Endothelial cell of umbilical vein (primary cell): ENCODE results near the gene NOLC1. TPM values are rescaled to one million over a fixed set of nuclear protein-coding genes. Genes with fewer than 3 reads are reported as not detected.

Experiments
- BruUV-seq: library from RNA; stranded (reverse); fragments of 400-500 nt; replicated peaks from 2 replicates; lab custom pipeline; 2021; lab: Mats Ljungman, UMichigan
- CTCF ChIA-PET: fragments of 300-600, 350-600 bp; sonication (Branson Sonifier 250); formaldehyde crosslinking; loops from one replicate; lab custom pipeline; 2021; ENCODE audit warnings: antibody characterized with exemption, inconsistent platforms; lab: Charles Lee
- POLR2A ChIA-PET: fragments of 300-600, 350-600 bp; sonication (Branson Sonifier 250); formaldehyde crosslinking; loops from one replicate; lab custom pipeline; 2021; ENCODE audit warnings: antibody characterized with exemption, inconsistent platforms; lab: Charles Lee
- DNase-seq: peaks from one replicate; pipeline ENCODE4 v3.0.0-alpha.2; 2011; ENCODE audit warnings: low read depth, low spot score
- FAIRE-seq: peaks from 2 replicates; lab custom pipeline; 2011; peaks lifted over from hg19 to GRCh38; lab: Jason Lieb, UNC
- H2AFZ ChIP-seq: 2 replicates; pipeline ENCODE4 v1.6.0; 2012; ENCODE audit warnings: low read depth, low read length, control low read depth, inconsistent platforms
- H3K27ac ChIP-seq: 2 replicates; pipeline ENCODE4 v1.5.1; 2011; ENCODE audit warnings: low read depth, mild to moderate bottlenecking, control low read depth, low read length, moderate library complexity; ENCODE audit not compliant: insufficient read depth
- H3K27me3 ChIP-seq, 2 experiments: 2 replicates each; pipeline versions ENCODE4 v1.6.0 to v1.6.1; 2011; ENCODE audit warnings: low read length in 2 of 2, mixed read lengths in 1 of 2; ENCODE audit not compliant: control insufficient read depth in 2 of 2, insufficient read depth in 2 of 2
- H3K36me3 ChIP-seq, 2 experiments: 2 replicates in 1 of 2; 3 replicates in 1 of 2; pipeline ENCODE4 v1.5.1; 2011; ENCODE audit warnings: low read length in 2 of 2, mild to moderate bottlenecking in 1 of 2, moderate library complexity in 1 of 2; ENCODE audit not compliant: control insufficient read depth in 2 of 2, insufficient read depth in 2 of 2; ENCODE audit errors: extremely low read depth in 1 of 2
- H3K4me1 ChIP-seq: 3 replicates; pipeline ENCODE4 v1.5.1; 2011; ENCODE audit warnings: mild to moderate bottlenecking, low read length; ENCODE audit not compliant: control insufficient read depth, insufficient read depth; ENCODE audit errors: extremely low read depth
- H3K4me2 ChIP-seq: 2 replicates; pipeline ENCODE4 v1.6.1; 2011; ENCODE audit warnings: low read length, control low read depth, mixed read lengths; ENCODE audit not compliant: insufficient read depth
- H3K4me3 ChIP-seq, 3 experiments: fragments of 200-600 bp in 1 of 3; sonication (generic), shearing (Covaris generic) in 1 of 3; replicated peaks in 1 of 3; 2 replicates each; pipeline ENCODE4 v1.5.1; 2011 to 2016; ENCODE audit warnings: control low read depth in 3 of 3, low read length in 3 of 3, mild to moderate bottlenecking in 2 of 3, inconsistent platforms in 1 of 3, low read depth in 1 of 3, moderate library complexity in 1 of 3; ENCODE audit not compliant: insufficient read depth in 1 of 3
- H3K79me2 ChIP-seq: 2 replicates; pipeline ENCODE4 v1.6.0; 2012; ENCODE audit warnings: low read length, inconsistent platforms; ENCODE audit not compliant: control insufficient read depth, insufficient read depth
- H3K9ac ChIP-seq: replicated peaks from 2 replicates; pipeline ENCODE3; 2011; ENCODE audit warnings: low read length, control low read depth; ENCODE audit not compliant: insufficient read depth; ENCODE audit errors: extremely low read depth
- H3K9me1 ChIP-seq: replicated peaks from 3 replicates; pipeline ENCODE4 v1.6.0; 2011; ENCODE audit warnings: mild to moderate bottlenecking, low read length; ENCODE audit not compliant: control insufficient read depth, insufficient read depth; ENCODE audit errors: extremely low read depth
- H3K9me3 ChIP-seq: replicated peaks from 2 replicates; pipeline ENCODE4 v1.5.1; 2012; ENCODE audit warnings: low read length, inconsistent platforms; ENCODE audit not compliant: control insufficient read depth, insufficient read depth
- H4K20me1 ChIP-seq: replicated peaks from 2 replicates; pipeline ENCODE3; 2011; ENCODE audit warnings: mild to moderate bottlenecking, low read length; ENCODE audit not compliant: control insufficient read depth, insufficient read depth; ENCODE audit errors: extremely low read depth
- EZH2 ChIP-seq: IDR thresholded peaks from 2 replicates; pipeline ENCODE4 v1.6.1; 2012; ENCODE audit warnings: borderline replicate concordance, low read depth, mild to moderate bottlenecking, moderate library complexity, low read length, inconsistent platforms; ENCODE audit not compliant: severe bottlenecking
- FOS ChIP-seq: IDR thresholded peaks from 2 replicates; pipeline ENCODE4 v1.6.1; 2011; ENCODE audit warnings: mild to moderate bottlenecking, low read length, moderate library complexity, borderline replicate concordance; ENCODE audit not compliant: insufficient read depth
- GATA2 ChIP-seq: IDR thresholded peaks from 2 replicates; pipeline ENCODE4 v1.7.0; 2011; ENCODE audit warnings: low read depth, mild to moderate bottlenecking, moderate library complexity, mixed read lengths, low read length; ENCODE audit not compliant: insufficient read length, insufficient read depth
- JUN ChIP-seq: IDR thresholded peaks from 2 replicates; pipeline ENCODE4 v1.6.1; 2011; ENCODE audit warnings: borderline replicate concordance, low read depth; ENCODE audit not compliant: insufficient read length, insufficient read depth
- MYC ChIP-seq: IDR thresholded peaks from one replicate; pipeline ENCODE4 v1.6.1; 2011; ENCODE audit warnings: mild to moderate bottlenecking, low read depth, low read length
- POLR2A ChIP-seq: IDR thresholded peaks from 2 replicates; pipeline ENCODE4 v1.6.1; 2012; ENCODE audit warnings: low read depth, mild to moderate bottlenecking, control low read depth, low read length
- POLR2AphosphoS5 ChIP-seq: IDR thresholded peaks from 2 replicates; pipeline ENCODE4 v1.6.1; 2012; ENCODE audit warnings: low read depth, mild to moderate bottlenecking, control low read depth, low read length, moderate library complexity; ENCODE audit not compliant: insufficient read depth
- dilution Hi-C: fragments of 300-500 bp; cut with MboI; formaldehyde crosslinking; loops from one replicate; pipeline ENCODE4 v1.15.0; 2019; ENCODE audit warnings: low sequenced_read_pairs; ENCODE audit not compliant: extremely low pct_ligation_motif_present
- intact Hi-C: fragments of 100-400 bp; cut with micrococcal nuclease; formaldehyde crosslinking; loops from one replicate; pipeline ENCODE4 v1.10.0; 2022
- polyA plus RNA-seq, 4 experiments: library from polyadenylated mRNA; depleted of rRNA in 3 of 4; stranded (reverse) in 3 of 4; unstranded in 1 of 4; fragments of >200 nt; gene quantifications; 2 replicates each; pipeline versions ENCODE4 v1.2.1 to v1.2.3, GENCODE V29; 2011 to 2012; ENCODE audit warnings: missing spikeins in 1 of 4
- total RNA-seq: library from RNA; stranded (reverse); gene quantifications from 2 replicates; pipeline ENCODE4 v1.2.3, GENCODE V29; 2021
- TF ChIP-seq, protein P1 (sequence below): IDR thresholded peaks from 2 replicates; pipeline ENCODE4 v1.6.1; 2011; ENCODE audit not compliant: insufficient read depth, insufficient read length
- TF ChIP-seq, protein P2 (sequence below), 2 donors: IDR thresholded peaks; 1 replicate in 1 of 2; 2 replicates in 1 of 2; pipeline ENCODE4 v1.5.1; 2011; ENCODE audit warnings: low read length in 2 of 2, mild to moderate bottlenecking in 2 of 2, moderate library complexity in 2 of 2, control low read depth in 1 of 2, inconsistent platforms in 1 of 2, low read depth in 1 of 2; ENCODE audit not compliant: insufficient read depth in 1 of 2; ENCODE audit errors: extremely low read depth in 1 of 2

Gene NOLC1
- total and polyA plus RNA-seq, 2 donors (not counting 3 experiments of a cell fraction or from before 2014, with no cell fraction given): 32.1 to 73.1 TPM

DNA sequence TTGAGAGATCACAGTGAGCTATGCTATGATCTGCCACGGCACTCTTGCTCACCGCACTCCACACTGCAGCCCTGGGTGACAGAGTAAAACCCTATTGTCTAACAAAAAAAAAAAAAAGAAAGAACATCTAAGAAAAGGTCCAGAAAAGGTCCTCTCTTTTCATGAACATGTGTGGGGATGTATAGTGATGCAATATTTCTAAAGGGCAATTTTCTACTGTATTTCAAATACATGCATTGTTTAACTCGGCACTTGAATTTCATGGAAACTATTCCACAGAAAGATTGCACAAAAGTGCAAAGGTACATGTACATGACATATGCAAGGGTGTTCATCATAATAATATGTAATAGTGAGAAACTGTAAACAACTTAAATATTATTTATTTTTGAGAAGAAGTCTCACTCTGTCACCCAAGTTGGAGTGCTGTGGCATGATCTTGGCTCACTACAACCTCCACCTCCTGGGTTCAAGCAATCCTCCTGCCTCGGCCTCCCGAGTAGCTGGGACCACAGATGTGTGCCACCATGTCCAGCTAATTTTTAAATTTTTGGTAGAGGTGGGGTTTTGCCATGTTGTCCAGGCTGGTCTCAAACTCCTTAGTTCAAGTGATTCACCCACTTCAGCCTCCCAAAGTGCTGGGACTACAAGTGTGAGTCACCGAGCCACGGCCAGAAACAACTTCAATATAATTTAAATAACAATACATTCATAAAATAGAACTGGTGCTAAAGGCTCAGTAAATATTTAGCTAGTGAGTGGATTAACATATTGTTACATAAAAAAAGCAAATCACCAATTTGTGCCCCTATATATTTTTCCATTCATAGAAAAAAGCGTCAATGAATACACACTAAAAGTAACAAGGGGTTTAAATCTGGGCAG is 20.7 kb upstream of the NOLC1 start:
- DNase-seq: no peak
- ChIA-PET POLR2A (no interaction called here), CTCF (interaction anchor here (0.9 to 1.9 kb wide), 4 partner anchors 8 to 220 kb away, joined by 3 to 10 read pairs (median 4); no protein-coding TSS in a partner anchor)
- Histone ChIP-seq H3K9me1 (no peaks in the 10 kb centered on the region), H2AFZ (no peak overlapping the region), H3K9ac (no peak overlapping the region), H3K4me2 (no peak overlapping the region), H3K4me1 (peaks cover 20% of the 10 kb centered on the region), H3K36me3 (no peaks in the 10 kb centered on the region), H3K9me3 (no peaks in the 10 kb centered on the region), H3K79me2 (peaks cover 36% of the 10 kb centered on the region), H3K27ac (no peak overlapping the region), H3K27me3 (no peaks in the 10 kb centered on the region), H4K20me1 (peaks cover 2% of the 10 kb centered on the region), H3K4me3 (no peak overlapping the region)
- TF ChIP-seq FOS (peak; percentile 66), EZH2 (no peak)
- dilution Hi-C loops: no loop called here
- FAIRE-seq: no peak
- no TSS peak for BruUV-seq
- intact Hi-C loops: loop anchor here (1.0 to 2.0 kb wide), 3 partner anchors 11 to 313 kb away; partner anchors contain the start of genes LDB1, NOLC1 and OGA

DNA sequence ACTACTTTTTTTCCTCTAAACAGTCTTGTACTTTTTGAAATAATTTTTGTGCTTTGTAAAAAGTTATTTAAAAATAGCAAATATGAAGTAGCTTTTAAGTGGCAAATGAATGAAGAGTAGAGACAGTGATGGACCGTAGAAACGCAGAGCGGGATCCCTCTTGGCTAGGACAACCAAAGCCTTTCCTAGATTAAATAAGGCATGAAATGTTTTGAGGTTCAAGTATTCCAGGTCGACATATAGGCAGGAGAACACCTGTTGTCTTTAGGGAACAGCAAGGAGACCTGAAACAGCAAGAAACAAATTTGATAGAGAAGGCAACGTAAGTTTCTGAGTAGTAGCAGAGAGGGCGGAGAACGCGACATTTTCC is 20.0 kb upstream of the NOLC1 start:
- no peak for TF ChIP-seq FOS
- no peak for TF ChIP-seq JUN
- TF ChIP-seq MYC: no peak
- TF ChIP-seq EZH2: no peak
- TF ChIP-seq, protein P1, sequence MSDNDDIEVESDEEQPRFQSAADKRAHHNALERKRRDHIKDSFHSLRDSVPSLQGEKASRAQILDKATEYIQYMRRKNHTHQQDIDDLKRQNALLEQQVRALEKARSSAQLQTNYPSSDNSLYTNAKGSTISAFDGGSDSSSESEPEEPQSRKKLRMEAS: no peak
- TF ChIP-seq GATA2: no peak
- no peak for TF ChIP-seq POLR2A
- TF ChIP-seq, protein P2, sequence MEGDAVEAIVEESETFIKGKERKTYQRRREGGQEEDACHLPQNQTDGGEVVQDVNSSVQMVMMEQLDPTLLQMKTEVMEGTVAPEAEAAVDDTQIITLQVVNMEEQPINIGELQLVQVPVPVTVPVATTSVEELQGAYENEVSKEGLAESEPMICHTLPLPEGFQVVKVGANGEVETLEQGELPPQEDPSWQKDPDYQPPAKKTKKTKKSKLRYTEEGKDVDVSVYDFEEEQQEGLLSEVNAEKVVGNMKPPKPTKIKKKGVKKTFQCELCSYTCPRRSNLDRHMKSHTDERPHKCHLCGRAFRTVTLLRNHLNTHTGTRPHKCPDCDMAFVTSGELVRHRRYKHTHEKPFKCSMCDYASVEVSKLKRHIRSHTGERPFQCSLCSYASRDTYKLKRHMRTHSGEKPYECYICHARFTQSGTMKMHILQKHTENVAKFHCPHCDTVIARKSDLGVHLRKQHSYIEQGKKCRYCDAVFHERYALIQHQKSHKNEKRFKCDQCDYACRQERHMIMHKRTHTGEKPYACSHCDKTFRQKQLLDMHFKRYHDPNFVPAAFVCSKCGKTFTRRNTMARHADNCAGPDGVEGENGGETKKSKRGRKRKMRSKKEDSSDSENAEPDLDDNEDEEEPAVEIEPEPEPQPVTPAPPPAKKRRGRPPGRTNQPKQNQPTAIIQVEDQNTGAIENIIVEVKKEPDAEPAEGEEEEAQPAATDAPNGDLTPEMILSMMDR (IDR thresholded peaks at IDR 0.05; ENCODE audit: extremely low read depth in 1 of 2, insufficient read depth in 1 of 2, low read depth in 1 of 2, low read length in 2 of 2): no peak
- TF ChIP-seq POLR2AphosphoS5: no peak
- peaks cover 42% of the 10 kb centered on the region for H3K79me2 ChIP-seq
- POLR2A ChIA-PET: interaction anchor here (0.8 kb wide), 1 partner anchor 20 kb away, joined by 3 read pairs; the partner anchor contains the start of gene NOLC1
- CTCF ChIA-PET: interaction anchor here (0.9 to 1.9 kb wide), 5 partner anchors 9 to 220 kb away, joined by 3 to 10 read pairs (median 3); no protein-coding TSS in a partner anchor
- no peak overlapping the region for H3K9ac ChIP-seq
- intact Hi-C loops: loop anchor here (1.0 to 2.0 kb wide), 3 partner anchors 12 to 313 kb away; partner anchors contain the start of genes LDB1, NOLC1 and OGA
- no TSS peak for BruUV-seq
- H3K27ac ChIP-seq: no peak overlapping the region
- DNase-seq (no peak), FAIRE-seq (no peak)
- H3K9me3 ChIP-seq: no peaks in the 10 kb centered on the region
- H3K4me3 ChIP-seq: peak overlapping the region in 1 of 3 experiments; percentile 82
- peaks cover 20% of the 10 kb centered on the region for H3K4me1 ChIP-seq
- H2AFZ ChIP-seq: peak overlapping the region; percentile 35
- H3K9me1 ChIP-seq: no peaks in the 10 kb centered on the region
- H3K4me2 ChIP-seq: peak overlapping the region; percentile 33
- peaks cover 2% of the 10 kb centered on the region for H4K20me1 ChIP-seq
- dilution Hi-C loops: no loop called here
- no peaks in the 10 kb centered on the region for H3K36me3 ChIP-seq
- H3K27me3 ChIP-seq: no peaks in the 10 kb centered on the region
